Measurements from ENCODE around the gene FBXW4.

DNA sequence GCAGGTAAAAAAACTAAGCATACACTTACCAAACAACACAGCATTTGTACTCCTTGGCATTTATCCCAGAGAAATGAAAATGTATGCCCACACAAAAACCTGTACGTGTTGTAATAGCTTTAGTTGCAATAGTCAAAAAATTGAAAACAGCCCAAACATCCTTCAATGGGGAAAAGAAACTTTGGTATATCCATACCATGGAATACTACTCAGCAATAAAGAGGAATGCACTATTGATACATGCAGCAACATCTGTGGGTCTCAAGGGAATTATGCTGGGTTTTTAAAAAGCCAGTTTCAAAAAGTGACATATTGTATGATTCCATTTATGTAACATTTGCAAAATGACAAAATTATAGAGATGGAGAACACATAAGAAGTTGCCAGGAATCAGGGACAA lies 71.4 kb downstream of the FBXW4 start:
- TF ChIP-seq, protein P1, sequence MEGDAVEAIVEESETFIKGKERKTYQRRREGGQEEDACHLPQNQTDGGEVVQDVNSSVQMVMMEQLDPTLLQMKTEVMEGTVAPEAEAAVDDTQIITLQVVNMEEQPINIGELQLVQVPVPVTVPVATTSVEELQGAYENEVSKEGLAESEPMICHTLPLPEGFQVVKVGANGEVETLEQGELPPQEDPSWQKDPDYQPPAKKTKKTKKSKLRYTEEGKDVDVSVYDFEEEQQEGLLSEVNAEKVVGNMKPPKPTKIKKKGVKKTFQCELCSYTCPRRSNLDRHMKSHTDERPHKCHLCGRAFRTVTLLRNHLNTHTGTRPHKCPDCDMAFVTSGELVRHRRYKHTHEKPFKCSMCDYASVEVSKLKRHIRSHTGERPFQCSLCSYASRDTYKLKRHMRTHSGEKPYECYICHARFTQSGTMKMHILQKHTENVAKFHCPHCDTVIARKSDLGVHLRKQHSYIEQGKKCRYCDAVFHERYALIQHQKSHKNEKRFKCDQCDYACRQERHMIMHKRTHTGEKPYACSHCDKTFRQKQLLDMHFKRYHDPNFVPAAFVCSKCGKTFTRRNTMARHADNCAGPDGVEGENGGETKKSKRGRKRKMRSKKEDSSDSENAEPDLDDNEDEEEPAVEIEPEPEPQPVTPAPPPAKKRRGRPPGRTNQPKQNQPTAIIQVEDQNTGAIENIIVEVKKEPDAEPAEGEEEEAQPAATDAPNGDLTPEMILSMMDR (IDR thresholded peaks at IDR 0.05) = no peak
- TF ChIP-seq ZFX (IDR thresholded peaks at IDR 0.05; ENCODE audit: borderline replicate concordance) = no peak

Data from 22Rv1 (cell line).